Stimulated activated CD4-positive, alpha-beta T cell treated with anti-CD3 and anti-CD28 coated beads, Interleukin-15, amount 100 ng/mL, for 24 hours (primary cell): Measurements from ENCODE around the gene PLD5.
"Not testable (repeated sequence)": the region's sequence is repeated elsewhere in the genome, so short reads cannot be mapped to it uniquely, and the experiment has no call there.

Source experiments
- DNase-seq: peaks from one replicate; pipeline ENCODE4 v3.0.0-alpha.2; 2020

PLD5 gene

DNA sequence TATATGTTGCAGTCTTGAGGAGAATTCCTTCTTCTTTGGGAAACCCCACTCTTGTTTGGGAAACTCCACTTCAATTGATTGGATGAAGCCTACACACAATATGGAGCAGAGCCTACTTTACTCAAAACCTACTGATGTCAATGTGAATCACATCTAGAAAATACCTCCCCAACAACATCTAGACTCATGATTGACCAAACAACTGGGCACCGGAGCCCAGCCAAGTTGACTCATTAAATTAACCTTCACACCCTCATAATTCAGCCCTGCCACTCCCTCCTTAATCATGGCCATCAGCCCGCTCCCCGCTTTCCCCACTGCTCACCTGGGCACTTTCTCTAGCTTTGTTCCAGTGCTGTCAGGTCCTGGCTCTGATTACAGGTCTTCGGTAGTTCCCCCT is 317.5 kb downstream of the PLD5 start:
- no peak for DNase-seq

DNA sequence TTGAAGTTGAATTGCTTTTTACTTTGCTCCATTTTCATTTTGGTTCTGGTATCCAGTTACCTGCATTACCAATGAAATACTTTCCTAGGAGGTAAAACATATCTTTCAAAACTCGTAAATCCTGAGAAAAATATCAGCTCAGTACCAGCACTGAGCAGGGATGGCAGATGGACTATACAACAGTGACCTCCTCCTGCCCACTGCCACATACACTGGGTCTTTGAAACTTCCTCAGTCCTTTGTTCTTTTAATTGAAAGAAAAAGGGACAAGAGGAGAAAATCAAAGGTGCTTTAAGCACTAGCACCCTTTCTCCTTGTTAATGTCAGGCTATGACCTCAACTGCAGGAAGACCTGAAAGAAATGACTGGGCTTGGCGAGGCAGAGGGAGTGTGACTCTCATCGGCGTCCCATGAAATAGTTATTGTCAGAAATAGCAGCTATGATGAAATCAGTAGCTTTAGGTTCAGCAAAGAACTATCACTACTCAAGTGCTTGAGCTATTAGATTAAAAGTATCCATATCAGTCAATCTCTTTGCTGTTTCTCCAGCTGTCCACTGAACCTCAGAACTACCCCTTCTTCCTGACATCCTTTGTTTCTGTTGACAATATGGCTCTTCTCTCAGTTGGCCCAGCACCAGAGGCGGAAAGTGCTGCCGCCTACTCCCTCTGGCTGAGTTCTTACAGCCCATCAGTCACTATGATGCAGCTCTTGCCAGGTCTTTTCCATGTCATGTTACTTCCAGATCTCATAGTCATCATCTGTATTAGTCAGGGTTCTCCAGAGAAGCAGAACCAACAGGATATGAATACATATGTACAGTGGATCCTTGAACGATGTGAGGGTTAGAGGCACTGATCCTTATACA is 318.6 kb downstream of the PLD5 start:
- no peak for DNase-seq

DNA sequence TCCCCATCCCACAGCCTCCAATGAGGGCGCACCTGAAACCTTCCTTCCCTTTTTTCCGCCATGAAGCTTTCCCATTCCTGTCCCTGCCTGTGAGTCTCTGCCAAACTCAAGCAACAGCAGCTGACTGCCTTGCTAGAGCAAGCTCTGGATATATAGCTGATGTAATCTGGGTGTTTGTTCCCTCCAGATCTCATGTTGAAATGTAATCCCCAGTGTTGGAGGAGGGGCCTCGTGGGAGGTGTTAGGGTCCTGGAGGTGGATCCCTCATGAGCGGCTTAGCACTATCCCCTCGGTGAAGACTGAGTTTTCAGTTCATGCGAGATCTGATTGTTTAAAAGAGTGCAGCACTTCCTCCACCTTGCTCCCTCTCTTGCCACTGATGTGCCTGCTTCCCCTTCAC is 321.2 kb downstream of the PLD5 start:
- DNase-seq: no peak

DNA sequence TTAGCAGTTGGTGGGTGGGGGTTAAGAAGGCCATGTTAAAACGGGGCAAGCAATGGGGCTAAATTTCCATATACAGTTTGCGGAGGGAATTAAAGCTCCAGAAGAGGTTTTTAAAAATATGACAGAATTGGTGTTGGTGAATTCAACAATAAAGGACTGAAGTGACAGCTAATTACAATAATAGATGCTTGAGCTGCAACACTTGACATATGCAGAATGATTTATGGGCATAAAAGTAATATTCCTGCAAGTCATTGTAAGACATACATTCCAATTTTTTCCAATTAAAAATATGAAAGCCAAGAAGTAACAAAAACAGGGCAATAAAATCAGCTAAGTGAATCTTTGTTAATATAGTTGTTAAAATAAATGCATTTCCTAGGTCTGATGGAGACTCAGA is 323.4 kb downstream of the PLD5 start:
- no peak for DNase-seq

DNA sequence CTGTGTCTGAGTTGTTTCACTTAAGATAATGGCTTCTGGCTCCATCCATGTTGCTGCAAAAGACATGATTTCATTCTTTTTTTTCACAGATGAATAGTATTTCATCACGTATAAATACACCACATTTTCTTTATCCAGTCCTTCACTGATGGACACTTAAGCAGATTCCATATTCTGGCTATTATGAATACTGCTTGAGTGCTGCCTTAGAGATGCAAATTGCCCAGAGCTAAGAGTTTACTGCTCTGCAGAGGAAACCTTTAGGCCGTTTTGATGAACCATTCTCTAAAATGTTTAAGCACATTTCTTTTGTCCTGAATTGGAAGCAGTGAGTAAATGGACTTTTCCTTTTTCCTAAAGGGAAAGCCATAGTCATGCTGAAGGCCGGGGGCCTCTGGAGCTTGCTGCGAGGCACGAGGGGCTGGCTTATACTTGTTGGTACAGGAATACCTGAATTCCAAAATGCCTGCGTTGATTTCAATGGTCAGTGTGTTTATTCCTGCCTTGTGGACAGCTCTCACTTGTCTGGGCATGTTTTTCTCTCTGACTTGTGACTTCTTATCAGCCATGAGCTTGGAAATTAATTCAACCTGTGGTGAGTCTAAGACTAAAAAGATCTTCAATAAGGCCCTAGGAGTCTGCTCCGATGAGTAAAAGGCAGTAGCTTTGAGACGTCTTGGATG is 324.6 kb downstream of the PLD5 start:
- DNase-seq: no peak

DNA sequence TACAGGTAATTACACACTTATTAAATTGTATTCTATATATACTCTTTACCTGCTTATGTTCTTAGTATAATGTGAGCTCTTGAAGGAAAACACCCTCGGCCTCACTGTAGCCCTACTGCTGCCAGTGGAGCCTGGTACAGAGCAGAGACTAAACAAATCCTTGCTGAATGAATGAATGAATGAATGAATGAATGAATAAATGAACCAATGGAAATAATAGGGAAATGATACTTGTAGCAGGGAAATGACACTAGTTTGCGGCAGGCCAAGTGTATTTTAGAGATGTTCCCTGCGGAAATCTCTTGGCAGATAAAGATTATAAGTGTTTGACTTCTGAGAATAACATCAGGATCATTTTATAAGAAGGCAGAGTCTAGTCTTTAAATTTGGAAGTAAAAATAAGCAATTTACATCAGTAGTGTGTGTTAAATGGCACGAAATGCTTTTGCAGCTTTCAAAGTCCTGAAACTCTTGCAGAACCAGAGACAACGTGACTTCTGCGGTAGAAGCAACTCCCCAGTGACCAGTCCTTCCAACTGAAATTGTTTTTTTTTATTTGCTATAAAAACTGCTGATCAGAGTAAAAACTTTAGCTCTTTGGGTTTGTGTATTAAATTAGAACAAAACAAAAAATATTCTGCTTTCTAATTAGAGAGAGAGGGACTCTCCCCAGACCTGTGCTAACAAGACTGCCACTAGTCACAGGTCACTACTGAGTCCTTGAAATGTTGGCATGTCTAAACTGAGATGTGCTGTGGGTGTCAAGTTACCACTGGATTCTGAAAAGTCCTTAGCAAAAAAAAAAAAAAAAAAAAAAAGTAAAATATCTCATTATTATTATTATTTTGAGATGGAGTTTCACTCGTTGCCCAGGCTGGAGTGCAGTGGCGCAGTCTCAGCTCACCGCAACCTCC is 326.3 kb downstream of the PLD5 start:
- no peak for DNase-seq

DNA sequence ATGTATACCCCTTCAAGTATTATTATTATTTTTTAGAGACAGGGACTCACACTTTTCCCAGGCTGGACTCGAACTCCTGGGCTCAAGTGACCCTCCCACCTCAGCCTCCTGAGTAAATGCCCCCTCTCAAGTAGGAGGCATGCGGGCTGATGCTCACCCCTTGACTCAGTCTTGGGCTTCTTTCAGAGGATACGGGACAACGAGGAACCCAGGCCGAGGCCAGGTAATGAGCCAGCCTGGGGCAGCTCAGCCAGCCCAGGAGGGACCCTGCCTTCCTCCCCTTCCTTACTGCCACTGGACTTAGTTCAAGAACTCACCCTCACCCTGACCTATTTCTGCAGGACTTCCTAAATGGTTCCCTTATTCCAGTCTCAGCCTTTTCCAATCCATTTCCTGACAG is 327.6 kb downstream of the PLD5 start:
- no peak for DNase-seq

DNA sequence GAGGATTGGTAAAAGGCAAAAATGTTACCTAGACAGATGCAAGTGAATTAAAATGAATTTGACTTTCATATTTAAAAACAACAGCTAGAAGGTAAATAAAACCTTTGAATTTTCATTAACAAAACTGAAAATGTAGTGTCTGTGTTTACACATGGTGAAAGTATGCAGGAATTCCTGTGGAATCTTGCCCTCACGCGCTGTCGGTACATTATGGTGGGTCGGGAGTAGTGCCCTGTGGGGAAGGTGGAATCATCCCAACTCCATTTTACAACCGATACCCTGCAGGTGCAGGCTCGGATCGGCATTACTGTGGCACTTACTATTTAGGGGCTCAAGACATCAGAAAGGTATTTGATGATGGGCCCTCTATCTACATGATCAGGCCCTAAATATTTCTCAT is 328.4 kb downstream of the PLD5 start:
- DNase-seq: no peak

DNA sequence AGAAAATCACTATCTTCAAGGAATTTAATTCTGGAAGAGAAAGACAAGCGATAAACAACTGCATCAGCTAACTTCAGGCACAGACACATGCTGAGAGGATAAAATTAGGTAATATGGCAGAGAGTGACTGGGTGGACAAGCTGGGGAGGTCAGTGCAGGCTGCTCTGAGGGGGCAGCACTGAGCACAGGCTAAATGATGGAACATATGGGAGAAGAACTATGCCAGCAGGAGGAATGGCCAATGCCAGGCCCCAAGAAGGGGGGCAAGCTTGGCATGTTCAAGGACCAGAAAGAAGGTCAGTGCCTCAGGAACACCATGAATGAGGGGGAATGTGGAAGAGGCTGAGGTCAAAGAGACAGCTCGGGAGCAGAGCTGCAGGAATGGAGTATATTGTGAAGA is 334.9 kb downstream of the PLD5 start:
- DNase-seq: no peak

DNA sequence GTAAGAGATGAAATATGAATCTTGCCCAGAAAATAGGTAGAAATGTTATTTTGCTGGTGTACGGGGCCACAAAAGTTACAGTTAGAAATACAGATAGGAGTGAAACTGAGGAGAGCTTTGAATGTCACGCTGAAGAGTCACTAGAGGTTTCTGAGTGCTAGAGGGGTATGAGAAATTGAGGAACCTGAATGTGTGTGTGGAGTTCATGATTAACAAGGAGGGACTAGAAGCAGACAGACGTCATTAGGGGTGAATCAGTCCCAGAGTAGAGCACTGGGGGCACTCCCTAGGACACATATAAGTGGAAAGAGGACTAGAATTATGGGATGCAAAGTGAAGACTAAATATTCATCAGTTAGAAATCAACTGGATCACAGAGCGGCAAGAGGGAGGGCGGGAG is 336.7 kb downstream of the PLD5 start:
- no peak for DNase-seq

DNA sequence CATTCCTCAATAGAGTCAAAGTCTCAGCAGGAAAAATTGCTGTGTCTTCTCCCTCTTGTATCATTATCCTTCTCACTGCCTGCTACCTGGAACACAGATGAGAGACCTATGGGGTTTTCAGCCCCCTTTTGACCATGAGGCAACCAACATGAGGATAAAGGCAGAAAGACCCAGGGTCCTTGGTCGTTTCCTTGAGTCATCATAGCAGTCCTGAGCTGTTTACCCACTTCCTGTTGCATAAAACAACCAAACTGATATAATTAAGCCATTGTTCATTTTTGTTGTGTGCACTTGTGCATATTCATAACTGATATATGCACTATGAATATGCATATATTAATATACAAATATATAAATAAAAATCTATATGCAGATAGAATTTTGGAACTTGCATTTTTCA is 337.3 kb downstream of the PLD5 start:
- DNase-seq: no peak

DNA sequence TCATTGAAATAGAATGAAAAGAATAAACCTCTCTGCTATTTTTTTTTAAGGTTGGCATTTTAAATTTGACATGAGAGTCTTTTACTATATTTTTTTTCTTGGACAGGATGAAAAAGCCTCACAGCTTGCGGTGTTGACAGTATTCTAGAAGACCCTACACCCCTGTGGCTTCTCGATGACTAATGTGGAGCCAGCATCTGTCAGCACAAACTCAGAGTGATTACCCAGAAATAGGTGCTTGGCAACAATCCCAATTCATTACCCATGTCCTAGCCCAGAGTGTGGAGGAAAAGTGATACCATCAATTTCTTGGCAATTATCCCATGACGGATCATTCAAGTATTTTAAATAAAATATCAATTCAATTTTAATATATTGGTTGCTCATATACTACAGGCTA is 338.8 kb downstream of the PLD5 start:
- no peak for DNase-seq

DNA sequence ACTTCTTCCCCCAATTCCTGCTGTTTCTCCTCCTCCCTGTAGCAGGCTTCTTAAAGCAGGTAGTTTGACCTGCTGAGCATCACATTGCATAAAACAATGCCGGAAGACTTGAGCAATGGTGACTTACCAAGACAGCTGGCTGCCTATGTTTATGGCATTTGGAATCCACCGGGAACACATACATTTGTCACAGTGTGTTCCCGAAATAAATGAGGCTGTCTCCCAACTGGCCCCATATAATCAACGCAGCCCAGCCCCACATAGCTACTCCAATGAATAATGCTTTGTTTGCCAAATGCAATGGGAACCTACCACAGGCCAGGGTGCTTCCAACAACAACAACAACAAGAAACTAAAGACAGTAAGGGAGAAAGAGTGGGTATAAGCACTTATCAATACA is 339.5 kb downstream of the PLD5 start:
- DNase-seq: no peak

DNA sequence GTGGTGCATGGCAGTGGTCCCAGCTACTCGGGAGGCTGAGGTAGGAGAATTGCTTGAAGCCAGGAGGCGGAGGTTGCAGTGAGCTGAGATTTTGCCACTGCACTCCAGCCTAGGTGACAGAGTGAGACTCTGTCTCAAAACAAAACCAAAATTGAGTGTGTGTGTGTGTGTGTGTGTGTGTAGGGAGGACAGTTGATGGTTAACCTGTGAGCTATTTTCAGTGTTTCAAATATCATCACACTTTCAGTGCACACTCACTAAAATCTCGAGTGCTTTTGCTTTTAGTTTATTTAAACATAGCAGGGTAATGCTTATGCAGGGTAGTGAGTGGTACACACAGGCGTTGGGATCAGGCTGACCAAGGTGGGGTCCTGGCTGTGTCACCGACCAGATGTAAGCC is 344.7 kb downstream of the PLD5 start:
- not testable (repeated sequence) for DNase-seq

DNA sequence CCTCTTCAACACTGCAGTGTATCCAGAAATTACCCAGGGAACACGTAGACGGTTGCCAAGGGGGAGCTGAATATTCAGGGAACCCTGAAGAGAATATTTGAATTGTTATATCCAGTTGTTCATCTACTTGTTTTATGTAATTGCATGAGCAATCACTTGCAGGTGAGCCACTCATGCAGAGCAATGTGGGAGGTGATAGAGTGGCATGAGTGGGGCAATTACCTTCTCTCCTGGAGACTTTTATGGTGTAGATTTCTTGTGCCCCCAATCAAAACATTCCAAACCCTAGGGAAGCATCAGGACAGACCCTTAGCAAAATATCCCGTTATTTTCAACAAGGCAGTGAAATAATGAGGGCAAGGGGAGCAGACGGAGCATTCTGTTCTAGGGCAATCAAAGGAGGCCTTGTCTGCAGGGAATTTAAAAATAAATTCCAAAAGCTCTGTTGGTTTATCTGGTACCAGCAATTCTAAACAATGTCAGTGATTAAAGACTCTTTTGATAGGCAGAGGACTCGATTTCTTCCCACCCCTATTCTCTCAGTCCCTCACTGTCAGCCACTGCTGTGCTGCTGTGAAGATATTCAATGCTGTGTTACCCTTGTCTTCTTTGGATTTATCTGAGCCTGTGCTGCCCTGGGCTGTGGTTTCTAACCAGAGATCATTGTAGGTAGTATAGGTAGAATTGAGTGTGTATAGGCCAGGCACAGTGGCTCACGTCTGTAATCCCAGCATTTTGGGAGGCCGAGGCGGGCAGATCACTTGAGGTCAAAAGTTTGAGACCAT is 345.4 kb downstream of the PLD5 start:
- DNase-seq: no peak

DNA sequence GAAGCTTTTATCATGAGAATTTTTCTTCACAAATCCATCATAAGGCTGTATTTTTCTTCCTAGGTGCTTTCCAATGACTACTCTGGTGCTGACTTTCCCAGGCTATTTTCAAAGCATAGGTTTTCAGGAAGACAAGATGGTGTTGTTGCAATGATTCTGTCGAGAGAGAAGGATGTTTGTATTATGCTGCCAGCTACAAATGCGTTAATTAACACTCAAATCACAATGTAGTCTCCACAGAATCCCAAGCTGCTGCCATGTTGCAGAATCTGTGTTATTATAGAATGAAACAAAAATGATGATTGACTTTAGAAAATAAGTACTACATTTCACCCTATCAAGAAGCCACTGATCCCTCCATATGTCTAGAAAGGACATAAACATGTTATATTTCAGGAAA is 346.1 kb downstream of the PLD5 start:
- DNase-seq: no peak

DNA sequence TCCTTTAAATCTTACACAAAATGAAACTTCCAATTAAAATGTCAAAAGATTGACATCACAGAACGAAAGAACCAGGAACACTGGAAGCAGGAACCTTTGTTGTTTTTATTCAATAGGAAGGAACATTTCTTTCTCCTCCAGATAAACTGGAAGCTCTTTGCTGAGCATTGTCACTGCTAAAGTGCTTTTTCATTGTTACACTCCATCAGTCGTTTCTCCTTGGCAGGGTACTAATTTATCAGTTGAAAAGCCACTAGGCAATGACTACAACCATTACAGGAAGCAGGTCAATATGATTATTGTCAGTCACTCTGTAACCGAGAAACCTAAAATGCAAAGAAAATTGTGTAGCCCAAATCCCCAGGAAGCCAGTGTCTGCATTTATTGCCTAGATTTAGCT is 362.4 kb downstream of the PLD5 start:
- DNase-seq: no peak

DNA sequence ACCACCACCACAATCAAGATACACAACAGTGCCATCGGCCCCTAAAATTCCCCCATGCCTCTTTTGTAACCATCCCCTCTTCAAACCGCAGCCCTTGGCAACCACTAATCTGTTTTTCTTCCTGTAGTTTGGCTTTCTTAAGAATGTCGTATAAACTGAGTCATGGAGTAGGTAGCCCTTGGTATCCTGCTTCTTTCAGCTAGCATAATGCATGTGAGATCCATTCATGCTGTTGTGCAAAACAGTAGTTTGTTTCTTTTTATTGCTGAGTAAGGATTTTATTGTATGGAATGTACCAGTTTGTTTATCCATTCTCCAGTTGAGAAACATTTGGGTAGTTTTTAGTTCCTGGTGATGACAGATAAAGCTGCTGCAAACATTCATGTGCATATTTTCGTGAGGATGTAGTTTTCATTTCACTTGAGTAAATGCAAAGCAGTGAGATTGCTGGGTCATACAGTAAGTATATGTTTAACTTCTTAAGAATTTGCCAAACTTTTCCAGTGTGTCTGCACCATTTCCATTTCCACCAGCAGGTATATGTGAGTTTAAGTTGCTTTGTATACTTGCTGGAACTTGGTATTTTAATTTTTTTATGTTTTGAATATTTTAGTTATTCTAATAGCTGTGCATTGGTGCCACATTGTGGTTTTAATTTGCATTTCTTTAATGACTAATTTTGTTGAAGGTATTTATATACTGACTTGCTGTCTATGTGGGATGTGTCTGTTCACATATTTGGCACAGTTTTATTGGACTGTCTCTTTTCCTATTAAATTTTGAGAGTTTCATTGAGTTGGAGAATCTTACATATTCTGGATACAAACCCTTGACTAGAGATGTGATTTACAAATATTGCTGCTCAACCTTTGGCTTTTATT is 377.2 kb downstream of the PLD5 start:
- DNase-seq: peak; percentile 2

DNA sequence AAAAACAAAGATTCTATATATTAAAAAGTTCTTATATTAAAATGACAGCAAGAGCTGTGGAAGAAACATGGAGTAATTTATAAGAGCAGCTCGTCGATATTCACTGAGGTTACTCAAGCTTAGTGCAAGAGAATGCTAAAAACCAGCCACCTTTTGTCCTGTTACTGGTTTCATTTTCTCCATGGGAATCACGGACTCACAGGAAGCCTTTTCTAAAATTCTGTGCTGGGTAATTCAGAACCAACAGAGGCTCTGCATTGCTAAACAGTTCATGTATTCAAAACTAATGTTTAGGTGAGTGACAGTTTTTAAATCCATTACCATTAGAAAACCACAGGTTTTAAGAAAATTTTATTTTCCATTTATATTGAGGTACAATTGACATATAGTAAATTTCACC is 377.8 kb downstream of the PLD5 start:
- no peak for DNase-seq

DNA sequence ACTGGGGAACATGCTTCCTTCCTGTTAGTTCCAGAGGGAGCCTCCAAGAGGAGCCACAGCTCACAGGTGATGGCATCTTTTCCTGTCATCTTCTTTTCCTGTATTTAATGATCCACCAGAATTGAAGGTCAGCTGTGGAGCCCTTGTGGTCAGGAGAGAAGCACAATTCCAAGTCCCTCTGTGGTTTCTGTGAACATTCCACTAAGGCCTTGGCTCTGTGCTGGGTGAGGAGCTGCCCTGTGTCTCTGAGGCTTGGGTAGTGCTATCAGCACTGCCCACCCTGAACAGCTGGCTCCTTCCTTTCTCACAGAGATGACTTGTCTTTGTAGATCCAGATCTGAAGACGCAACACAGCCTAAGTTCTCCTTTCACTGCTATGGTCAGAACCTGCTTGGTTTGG is 383.7 kb downstream of the PLD5 start:
- DNase-seq: no peak

DNA sequence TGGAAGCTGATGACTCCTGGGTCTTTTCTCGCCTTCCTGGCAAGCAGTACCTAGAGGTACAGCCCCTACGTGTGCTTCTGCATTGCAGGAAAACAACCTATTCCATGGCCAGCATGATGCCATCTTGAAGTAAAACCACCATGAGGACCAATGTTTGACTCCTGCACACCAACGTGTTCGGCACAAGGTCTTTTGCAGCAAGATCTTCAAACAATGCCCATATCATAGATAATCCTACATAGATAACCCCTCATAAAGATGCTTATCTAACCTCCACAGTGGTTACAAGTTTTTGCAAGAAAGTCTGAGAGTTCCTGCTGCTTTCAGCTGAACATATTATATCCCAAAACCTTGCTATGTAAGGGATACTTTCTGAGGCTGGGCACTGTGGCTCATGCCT is 384.5 kb downstream of the PLD5 start:
- no peak for DNase-seq

DNA sequence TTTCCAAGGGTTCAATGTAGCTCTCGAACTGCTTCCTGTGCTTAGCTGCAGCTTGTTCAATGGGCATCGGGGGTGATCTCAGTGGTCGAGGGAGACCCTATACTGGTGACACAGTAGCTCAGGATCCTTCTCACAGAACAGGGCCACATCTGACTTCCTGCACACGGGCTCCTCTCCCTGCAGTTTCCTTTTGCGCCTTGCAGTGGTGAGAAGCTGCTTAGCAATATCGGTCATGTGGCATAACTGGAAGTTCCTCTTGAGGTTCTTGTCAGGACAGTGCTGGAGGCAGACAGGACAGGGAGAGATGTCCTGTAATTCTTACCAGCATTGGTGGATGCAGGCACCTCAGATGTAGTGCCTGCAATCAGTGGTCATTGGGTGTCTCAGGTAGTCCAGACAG is 385.1 kb downstream of the PLD5 start:
- DNase-seq: no peak
